H1 (cell line): ENCODE measurements around the gene AUH. TPM values are rescaled to one million over a fixed set of nuclear protein-coding genes. Genes with fewer than 3 reads are reported as not detected.

Source experiments
- CTCF ChIA-PET: fragments of 300-600 bp; sonication (Branson Sonifier 250); formaldehyde crosslinking; loops from one replicate; lab custom pipeline; 2021; ENCODE audit not compliant: partially characterized antibody; lab: Charles Lee
- POLR2A ChIA-PET: fragments of 300-600 bp; sonication (Branson Sonifier 250); formaldehyde crosslinking; loops from one replicate; lab custom pipeline; 2021; ENCODE audit warnings: inconsistent platforms; ENCODE audit not compliant: partially characterized antibody; lab: Charles Lee
- DNase-seq, 2 experiments: peaks; one replicate each; pipeline versions ENCODE4 v3.0.0 to v3.0.0-alpha.2; 2010 to 2022; ENCODE audit warnings: low spot score in 2 of 2, low read depth in 1 of 2, mixed read lengths in 1 of 2
- FAIRE-seq: peaks from 2 replicates; lab custom pipeline; 2011; peaks lifted over from hg19 to GRCh38; lab: Jason Lieb, UNC
- H2AFZ ChIP-seq: 2 replicates; pipeline ENCODE4 v1.8.1; 2012; ENCODE audit warnings: low read length, inconsistent platforms
- H2AK5ac ChIP-seq: 2 replicates; pipeline ENCODE4 v1.6.1; 2013; ENCODE audit warnings: low read depth, low read length
- H2BK120ac ChIP-seq: replicated peaks from 2 replicates; pipeline ENCODE3; 2013; ENCODE audit warnings: low read depth, low read length, inconsistent platforms
- H2BK12ac ChIP-seq: 2 replicates; pipeline ENCODE4 v1.6.1; 2013; ENCODE audit warnings: low read depth, low read length
- H2BK15ac ChIP-seq: 2 replicates; pipeline ENCODE4 v1.6.1; 2013; ENCODE audit warnings: low read length
- H2BK20ac ChIP-seq: 2 replicates; pipeline ENCODE4 v1.6.1; 2013; ENCODE audit warnings: low read length
- H2BK5ac ChIP-seq: 2 replicates; pipeline ENCODE4 v1.6.1; 2013; ENCODE audit warnings: low read depth, low read length
- H3K14ac ChIP-seq: 2 replicates; pipeline ENCODE4 v1.6.1; 2013; ENCODE audit warnings: inconsistent platforms; ENCODE audit not compliant: insufficient read length
- H3K18ac ChIP-seq: 2 replicates; pipeline ENCODE4 v1.6.1; 2013; ENCODE audit warnings: low read length; ENCODE audit errors: extremely low read depth
- H3K23ac ChIP-seq: 2 replicates; pipeline ENCODE4 v1.6.1; 2013; ENCODE audit warnings: inconsistent platforms; ENCODE audit not compliant: insufficient read length
- H3K23me2 ChIP-seq: 2 replicates; pipeline ENCODE4 v1.6.1; 2013; ENCODE audit warnings: low read depth, low read length
- H3K27ac ChIP-seq: 2 replicates; pipeline ENCODE4 v1.6.1; 2011; ENCODE audit warnings: low read depth, low read length, inconsistent platforms
- H3K27me3 ChIP-seq, 4 experiments: replicated peaks in 1 of 4; 1 replicate in 1 of 4; 2 replicates in 3 of 4; pipeline versions ENCODE4 v1.6.1 to v1.8.1; 2011 to 2013; ENCODE audit warnings: low read length in 3 of 4, mild to moderate bottlenecking in 3 of 4, inconsistent platforms in 2 of 4, mixed read lengths in 2 of 4, moderate library complexity in 1 of 4; ENCODE audit not compliant: control insufficient read depth in 3 of 4, insufficient read depth in 3 of 4; ENCODE audit errors: extremely low read depth in 1 of 4
- H3K36me3 ChIP-seq, 4 experiments: 2 replicates each; pipeline versions ENCODE4 v1.6.1 to v1.8.1; 2011 to 2013; ENCODE audit warnings: mild to moderate bottlenecking in 4 of 4, low read length in 3 of 4, moderate library complexity in 2 of 4, control low read depth in 1 of 4, inconsistent platforms in 1 of 4; ENCODE audit not compliant: insufficient read depth in 4 of 4, control insufficient read depth in 2 of 4
- H3K4ac ChIP-seq: replicated peaks from 2 replicates; pipeline ENCODE3; 2013; ENCODE audit warnings: low read length, low read depth, mixed read lengths, inconsistent platforms; ENCODE audit not compliant: insufficient read length
- H3K4me1 ChIP-seq, 4 experiments: replicated peaks in 1 of 4; 1 replicate in 1 of 4; 2 replicates in 3 of 4; pipeline versions ENCODE4 v1.6.1 to v1.8.1; 2011 to 2013; ENCODE audit warnings: low read length in 3 of 4, inconsistent platforms in 2 of 4, mixed read lengths in 1 of 4; ENCODE audit not compliant: insufficient read depth in 4 of 4, control insufficient read depth in 3 of 4
- H3K4me2 ChIP-seq, 2 experiments: 2 replicates each; pipeline versions ENCODE4 v1.6.1 to v1.8.1; 2011 to 2013; ENCODE audit warnings: low read depth in 2 of 2, low read length in 2 of 2, control low read depth in 1 of 2, inconsistent platforms in 1 of 2, mild to moderate bottlenecking in 1 of 2; ENCODE audit not compliant: insufficient read depth in 1 of 2
- H3K4me3 ChIP-seq, 4 experiments: fragments of 200-600, 300-600 bp in 1 of 4; sonication (generic), shearing (Covaris generic), sonication (Bioruptor Twin) in 1 of 4; 2 replicates each; pipeline versions ENCODE4 v1.5.1 to v1.8.1; 2011 to 2016; ENCODE audit warnings: low read length in 4 of 4, low read depth in 3 of 4, control low read depth in 2 of 4, inconsistent platforms in 2 of 4, mild to moderate bottlenecking in 2 of 4, mixed read lengths in 1 of 4, moderate library complexity in 1 of 4; ENCODE audit not compliant: insufficient read depth in 2 of 4; ENCODE audit errors: extremely low read depth in 1 of 4
- H3K56ac ChIP-seq: replicated peaks from 2 replicates; pipeline ENCODE3; 2013; ENCODE audit warnings: low read depth, mild to moderate bottlenecking, mixed read lengths, low read length, inconsistent platforms; ENCODE audit not compliant: insufficient read length
- H3K79me1 ChIP-seq: 2 replicates; pipeline ENCODE4 v1.6.1; 2013; ENCODE audit warnings: low read depth, low read length, control low read depth
- H3K79me2 ChIP-seq, 2 experiments: 2 replicates each; pipeline versions ENCODE4 v1.6.1 to v1.8.1; 2012 to 2013; ENCODE audit warnings: low read length in 2 of 2, mild to moderate bottlenecking in 2 of 2, inconsistent platforms in 1 of 2; ENCODE audit not compliant: insufficient read depth in 2 of 2, control insufficient read depth in 1 of 2
- H3K9ac ChIP-seq, 4 experiments: replicated peaks in 1 of 4; 1 replicate in 1 of 4; 2 replicates in 3 of 4; pipeline versions ENCODE4 v1.6.1 to v1.8.1; 2011 to 2013; ENCODE audit warnings: low read depth in 3 of 4, low read length in 3 of 4, control low read depth in 2 of 4, mild to moderate bottlenecking in 2 of 4, moderate library complexity in 2 of 4, inconsistent platforms in 1 of 4; ENCODE audit errors: extremely low read depth in 1 of 4
- H3K9me3 ChIP-seq, 2 experiments: 2 replicates each; pipeline versions ENCODE4 v1.6.1 to v1.8.1; 2012 to 2013; ENCODE audit warnings: mild to moderate bottlenecking in 2 of 2, moderate library complexity in 2 of 2, control low read depth in 1 of 2, inconsistent platforms in 1 of 2, low read depth in 1 of 2, low read length in 1 of 2, mixed read lengths in 1 of 2; ENCODE audit not compliant: insufficient read depth in 2 of 2
- H4K20me1 ChIP-seq, 2 experiments: replicated peaks in 1 of 2; 2 replicates each; pipeline versions ENCODE3 to v1.8.1; 2011 to 2013; ENCODE audit warnings: inconsistent platforms in 2 of 2, low read length in 2 of 2, mild to moderate bottlenecking in 1 of 2; ENCODE audit not compliant: insufficient read depth in 2 of 2, control insufficient read depth in 1 of 2
- H4K5ac ChIP-seq: 2 replicates; pipeline ENCODE4 v1.6.1; 2013; ENCODE audit warnings: low read length, low read depth, mixed read lengths, inconsistent platforms; ENCODE audit not compliant: insufficient read length
- H4K8ac ChIP-seq: 2 replicates; pipeline ENCODE4 v1.8.0; 2013; ENCODE audit warnings: mild to moderate bottlenecking, moderate library complexity, low read length, inconsistent platforms; ENCODE audit not compliant: insufficient read depth; ENCODE audit errors: extremely low read depth
- H4K91ac ChIP-seq: replicated peaks from 2 replicates; pipeline ENCODE3; 2013; ENCODE audit warnings: low read length, mixed read lengths, inconsistent platforms; ENCODE audit not compliant: insufficient read length
- SAP30 ChIP-seq: fragments of 300-600 bp; sonication (generic); IDR thresholded peaks from 2 replicates; pipeline ENCODE4 v1.7.1; 2012; ENCODE audit warnings: low read length, moderate library complexity, mild to moderate bottlenecking, inconsistent platforms; ENCODE audit not compliant: insufficient read depth, insufficient replicate concordance
- SUZ12 ChIP-seq: fragments of 200-600 bp; sonication (generic); IDR thresholded peaks from 2 replicates; pipeline ENCODE4 v1.6.1; 2012; ENCODE audit warnings: mild to moderate bottlenecking, inconsistent platforms, low read length, moderate library complexity, mixed read lengths
- WGBS, 2 experiments: shearing (Covaris generic) in 1 of 2; methylation state at CpG; one replicate each; pipeline versions ENCODE4 v1.1.6 to v1.1.7; 2013 to 2015; ENCODE audit warnings: low lambda C conversion rate in 2 of 2, mixed read lengths in 2 of 2, inconsistent platforms in 1 of 2, low coverage in 1 of 2, missing lambda C conversion rate in 1 of 2; ENCODE audit not compliant: insufficient replicate concordance in 2 of 2, insufficient coverage in 1 of 2, insufficient read length in 1 of 2; ENCODE audit errors: extremely low coverage in 1 of 2, missing lambda C conversion rate in 1 of 2; 5-methylcytosine and 5-hydroxymethylcytosine counted together
- polyA plus RNA-seq, 7 experiments: library from polyadenylated mRNA; depleted of rRNA in 3 of 7; stranded (reverse) in 5 of 7; unstranded in 2 of 7; fragments of >200 nt in 5 of 7; fragments of 200-250 nt in 2 of 7; gene quantifications; 1 replicate in 5 of 7; 2 replicates in 1 of 7; 4 replicates in 1 of 7; pipeline versions ENCODE4 v1.2.1 to v1.2.3, GENCODE V29; 2011 to 2013; ENCODE audit warnings: missing spikeins in 2 of 7, mixed read lengths in 2 of 7
- total RNA-seq: library from RNA; stranded (reverse); fragmentation: NEBNext Ultra II Directional; extraction: Animal tissue kit (Norgen Biotek cat#: 25700); gene quantifications from 2 replicates; pipeline ENCODE4 v1.2.1, GENCODE V29; 2021

The AUH gene
- total and polyA plus RNA-seq, 2 of the 8 experiments (the other 6 are each of a cell fraction or from before 2014, with no cell fraction given): 5.8 to 21.9 TPM

GRCh38 chr9:91176426-91176825 is 185.3 kb downstream of the AUH start:
- Histone ChIP-seq H3K79me2 (no peaks in the 10 kb centered on the region), H4K8ac (no peak overlapping the region), H3K4me2 (no peak overlapping the region), H2BK5ac (no peak overlapping the region), H2BK20ac (no peak overlapping the region), H3K27ac (no peak overlapping the region), H3K9me3 (0 out of 4 replicates have a peak, but pooled peaks cover 0 to 2% of the 10 kb centered on the region in 2 experiments), H2BK120ac (no peak overlapping the region), H2BK12ac (no peak overlapping the region), H4K5ac (no peak overlapping the region), H3K4me1 (no peaks in the 10 kb centered on the region), H3K36me3 (no peaks in the 10 kb centered on the region), H4K91ac (no peak overlapping the region), H3K56ac (no peak overlapping the region), H3K4ac (no peak overlapping the region), H3K4me3 (no peak overlapping the region), H2BK15ac (no peak overlapping the region), H3K18ac (no peak overlapping the region), H2AK5ac (no peak overlapping the region), H2AFZ (no peak overlapping the region), H3K23ac (no peak overlapping the region), H3K9ac (no peak overlapping the region), H3K27me3 (no peaks in the 10 kb centered on the region; a peak in 1 of 7 replicates), H4K20me1 (no peaks in the 10 kb centered on the region), H3K23me2 (no peaks in the 10 kb centered on the region), H3K79me1 (no peaks in the 10 kb centered on the region; the same call in 1 of the 2 replicates), H3K14ac (no peak overlapping the region)
- POLR2A ChIA-PET: no interaction called here
- no peak for FAIRE-seq
- no peak for DNase-seq
- no peak for TF ChIP-seq SAP30
- TF ChIP-seq SUZ12: no peak
- WGBS, 2 experiments: 98% methylated on average over 7 of the region's 7 CpGs; no CpG with 5 or more reads in 1 of the 2 experiments
- CTCF ChIA-PET: no interaction called here
